Measurements from ENCODE around the gene CDON.

DNA sequence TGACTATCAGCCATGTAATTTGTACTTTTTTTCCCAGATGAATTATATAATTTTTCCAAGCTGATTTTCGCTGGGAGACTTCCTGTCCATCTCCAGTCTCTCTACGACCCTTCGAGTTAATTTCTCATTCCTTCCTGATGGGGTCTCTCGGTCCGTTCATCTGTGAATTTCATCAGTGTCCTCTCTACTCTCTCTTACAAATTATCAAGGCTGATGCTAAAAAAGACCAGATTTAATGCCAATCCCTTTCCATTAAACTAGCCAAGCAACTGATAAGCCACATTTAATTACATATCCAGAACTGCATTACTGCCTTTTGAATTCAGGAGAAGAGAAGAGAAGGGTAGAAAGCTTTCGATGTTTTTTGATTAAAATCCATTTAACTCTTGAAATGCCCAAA lies 91.0 kb downstream of the CDON start:
- TF ChIP-seq, protein P1, sequence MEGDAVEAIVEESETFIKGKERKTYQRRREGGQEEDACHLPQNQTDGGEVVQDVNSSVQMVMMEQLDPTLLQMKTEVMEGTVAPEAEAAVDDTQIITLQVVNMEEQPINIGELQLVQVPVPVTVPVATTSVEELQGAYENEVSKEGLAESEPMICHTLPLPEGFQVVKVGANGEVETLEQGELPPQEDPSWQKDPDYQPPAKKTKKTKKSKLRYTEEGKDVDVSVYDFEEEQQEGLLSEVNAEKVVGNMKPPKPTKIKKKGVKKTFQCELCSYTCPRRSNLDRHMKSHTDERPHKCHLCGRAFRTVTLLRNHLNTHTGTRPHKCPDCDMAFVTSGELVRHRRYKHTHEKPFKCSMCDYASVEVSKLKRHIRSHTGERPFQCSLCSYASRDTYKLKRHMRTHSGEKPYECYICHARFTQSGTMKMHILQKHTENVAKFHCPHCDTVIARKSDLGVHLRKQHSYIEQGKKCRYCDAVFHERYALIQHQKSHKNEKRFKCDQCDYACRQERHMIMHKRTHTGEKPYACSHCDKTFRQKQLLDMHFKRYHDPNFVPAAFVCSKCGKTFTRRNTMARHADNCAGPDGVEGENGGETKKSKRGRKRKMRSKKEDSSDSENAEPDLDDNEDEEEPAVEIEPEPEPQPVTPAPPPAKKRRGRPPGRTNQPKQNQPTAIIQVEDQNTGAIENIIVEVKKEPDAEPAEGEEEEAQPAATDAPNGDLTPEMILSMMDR (IDR thresholded peaks at IDR 0.05; ENCODE audit: low read depth, low read length, poor library complexity, severe bottlenecking) = no peak
- no peak for TF ChIP-seq EZH2phosphoT487 (IDR thresholded peaks at IDR 0.05; ENCODE audit: borderline replicate concordance, low read length)

All from DOHH2 (cell line).